H1 (cell line): ENCODE results near the gene MBNL1. TPM values are rescaled to one million over a fixed set of nuclear protein-coding genes. Genes with fewer than 3 reads are reported as not detected.

Experiments used
- BACH1 ChIP-seq: IDR thresholded peaks from 2 replicates; pipeline ENCODE4 v1.6.1; 2012; ENCODE audit warnings: low read length, improper control_type of control experiment
- CBX5 ChIP-seq: fragments of 300-800, 300-1000 bp; sonication (generic); IDR thresholded peaks from 2 replicates; pipeline ENCODE4 v1.7.1; 2016; ENCODE audit warnings: antibody characterized with exemption, low read length, low read depth
- GTF2F1 ChIP-seq: IDR thresholded peaks from 2 replicates; pipeline ENCODE4 v1.6.1; 2012; ENCODE audit warnings: low read depth, low read length, improper control_type of control experiment, borderline replicate concordance
- polyA plus RNA-seq, 7 experiments: library from polyadenylated mRNA; depleted of rRNA in 3 of 7; stranded (reverse) in 5 of 7; unstranded in 2 of 7; fragments of >200 nt in 5 of 7; fragments of 200-250 nt in 2 of 7; gene quantifications; 1 replicate in 5 of 7; 2 replicates in 1 of 7; 4 replicates in 1 of 7; pipeline versions ENCODE4 v1.2.1 to v1.2.3, GENCODE V29; 2011 to 2013; ENCODE audit warnings: missing spikeins in 2 of 7, mixed read lengths in 2 of 7
- total RNA-seq: library from RNA; stranded (reverse); fragmentation: NEBNext Ultra II Directional; extraction: Animal tissue kit (Norgen Biotek cat#: 25700); gene quantifications from 2 replicates; pipeline ENCODE4 v1.2.1, GENCODE V29; 2021
- TF ChIP-seq, protein P1 (sequence below): IDR thresholded peaks from 2 replicates; pipeline ENCODE4 v1.6.1; 2012; ENCODE audit warnings: low read length, inconsistent platforms

The MBNL1 gene
- total and polyA plus RNA-seq, 2 of the 8 experiments (the other 6 are each of a cell fraction or from before 2014, with no cell fraction given) = 5.0 to 16.4 TPM

- TF ChIP-seq, protein P1, sequence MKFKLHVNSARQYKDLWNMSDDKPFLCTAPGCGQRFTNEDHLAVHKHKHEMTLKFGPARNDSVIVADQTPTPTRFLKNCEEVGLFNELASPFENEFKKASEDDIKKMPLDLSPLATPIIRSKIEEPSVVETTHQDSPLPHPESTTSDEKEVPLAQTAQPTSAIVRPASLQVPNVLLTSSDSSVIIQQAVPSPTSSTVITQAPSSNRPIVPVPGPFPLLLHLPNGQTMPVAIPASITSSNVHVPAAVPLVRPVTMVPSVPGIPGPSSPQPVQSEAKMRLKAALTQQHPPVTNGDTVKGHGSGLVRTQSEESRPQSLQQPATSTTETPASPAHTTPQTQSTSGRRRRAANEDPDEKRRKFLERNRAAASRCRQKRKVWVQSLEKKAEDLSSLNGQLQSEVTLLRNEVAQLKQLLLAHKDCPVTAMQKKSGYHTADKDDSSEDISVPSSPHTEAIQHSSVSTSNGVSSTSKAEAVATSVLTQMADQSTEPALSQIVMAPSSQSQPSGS = no peak
- no peak for TF ChIP-seq BACH1
- TF ChIP-seq GTF2F1 = no peak
- TF ChIP-seq CBX5 = no peak
These were observed 177.8 kb downstream of the MBNL1 start (continued) for GRCh38 chr3:152446495-152446894.
